ENCODE results near the gene MTOR. TPM values are rescaled to one million over a fixed set of nuclear protein-coding genes. Genes with fewer than 3 reads are reported as not detected.
"Not testable (repeated sequence)": the region's sequence is repeated elsewhere in the genome, so short reads cannot be mapped to it uniquely, and the experiment has no call there.

The MTOR gene
- total and polyA plus RNA-seq, 2 of the 8 experiments (the other 6 are each of a cell fraction or from before 2014, with no cell fraction given), result 44.2 to 76.8 TPM

DNA sequence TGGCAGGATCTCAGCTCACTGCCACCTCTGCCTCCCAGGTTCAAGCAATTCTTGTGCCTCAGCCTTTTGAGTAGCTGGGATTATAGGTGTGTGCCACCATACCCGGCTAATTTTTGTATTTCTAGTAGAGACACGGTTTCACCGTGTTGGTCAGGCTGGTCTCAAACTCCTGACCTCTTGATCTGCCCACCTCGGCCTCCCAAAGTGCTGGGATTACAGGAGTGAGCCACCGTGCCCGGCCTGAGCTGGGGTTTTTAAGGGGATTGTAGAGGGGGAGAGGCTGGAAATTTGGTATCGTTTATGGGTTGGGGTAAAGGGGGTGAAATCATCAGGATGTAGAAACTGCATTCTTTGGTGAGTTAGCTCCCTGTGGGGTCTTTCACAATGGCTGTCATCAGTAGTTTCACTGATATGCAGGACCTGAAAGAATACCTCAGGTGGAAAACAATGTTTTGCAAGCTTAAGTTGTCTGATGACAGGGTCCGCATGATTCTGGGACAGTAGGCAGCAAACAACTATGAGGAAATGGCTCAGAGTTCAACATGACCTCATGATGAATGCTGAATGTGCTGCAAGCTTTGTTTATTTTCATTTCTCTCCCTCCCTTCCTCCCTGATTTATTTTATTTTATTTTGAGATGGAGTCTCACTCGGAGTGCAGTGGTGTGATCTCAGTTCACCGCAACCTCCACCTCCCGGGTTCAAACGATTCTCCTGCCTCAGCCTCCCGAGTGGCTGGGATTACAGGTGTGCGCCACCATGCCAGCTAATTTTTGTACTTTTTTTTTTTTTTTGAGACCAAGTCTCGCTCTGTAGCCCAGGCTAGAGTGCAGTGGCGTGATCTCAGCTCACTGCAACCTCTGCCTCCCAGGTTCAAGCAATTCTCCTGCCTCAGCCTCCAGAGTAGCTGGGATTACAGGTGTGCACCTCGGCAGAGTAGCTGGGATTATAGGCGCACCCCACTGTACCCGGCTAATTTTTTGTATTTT lies 5.3 kb upstream of the MTOR start:
- not testable (repeated sequence) for H4K5ac ChIP-seq (ENCODE audit: insufficient read length, low read depth, low read length); H2BK15ac ChIP-seq (ENCODE audit: low read length); H4K8ac ChIP-seq (ENCODE audit: extremely low read depth, insufficient read depth, low read length); H3K23ac ChIP-seq (ENCODE audit: insufficient read length); H2BK12ac ChIP-seq (ENCODE audit: low read depth, low read length); H3K36me3 ChIP-seq (ENCODE audit: control insufficient read depth in 2 of 4, insufficient read depth in 4 of 4, low read length in 3 of 4); H3K9me3 ChIP-seq (ENCODE audit: insufficient read depth in 2 of 2, low read depth in 1 of 2, low read length in 1 of 2); H3K4me1 ChIP-seq (replicated peaks in 1 of 4; ENCODE audit: control insufficient read depth in 3 of 4, insufficient read depth in 4 of 4, low read length in 3 of 4); H3K79me2 ChIP-seq (ENCODE audit: control insufficient read depth in 1 of 2, insufficient read depth in 2 of 2, low read length in 2 of 2); H3K27ac ChIP-seq (ENCODE audit: low read depth, low read length); H3K14ac ChIP-seq (ENCODE audit: insufficient read length); H3K27me3 ChIP-seq (replicated peaks in 1 of 4; ENCODE audit: control insufficient read depth in 3 of 4, extremely low read depth in 1 of 4, insufficient read depth in 3 of 4, low read length in 3 of 4); H3K4me3 ChIP-seq (ENCODE audit: extremely low read depth in 1 of 4, insufficient read depth in 2 of 4, low read depth in 3 of 4, low read length in 4 of 4); H3K9ac ChIP-seq (replicated peaks in 1 of 4; ENCODE audit: extremely low read depth in 1 of 4, low read depth in 3 of 4, low read length in 3 of 4); H3K18ac ChIP-seq (ENCODE audit: extremely low read depth, low read length); FAIRE-seq; H4K20me1 ChIP-seq (replicated peaks in 1 of 2; ENCODE audit: control insufficient read depth in 1 of 2, insufficient read depth in 2 of 2, low read length in 2 of 2); H4K91ac ChIP-seq (replicated peaks; ENCODE audit: insufficient read length, low read length); H2BK20ac ChIP-seq (ENCODE audit: low read length); H2AFZ ChIP-seq (ENCODE audit: low read length); H3K56ac ChIP-seq (replicated peaks; ENCODE audit: insufficient read length, low read depth, low read length); H3K79me1 ChIP-seq (ENCODE audit: low read depth, low read length); H2AK5ac ChIP-seq (ENCODE audit: low read depth, low read length); H3K4me2 ChIP-seq (ENCODE audit: insufficient read depth in 1 of 2, low read depth in 2 of 2, low read length in 2 of 2); H3K23me2 ChIP-seq (ENCODE audit: low read depth, low read length); DNase-seq (ENCODE audit: low read depth in 1 of 2, low spot score in 2 of 2); H2BK5ac ChIP-seq (ENCODE audit: low read depth, low read length); H2BK120ac ChIP-seq (replicated peaks; ENCODE audit: low read depth, low read length); H3K4ac ChIP-seq (replicated peaks; ENCODE audit: insufficient read length, low read depth, low read length)
- ChIA-PET POLR2A (ENCODE audit: partially characterized antibody) (interaction anchor here (0.6 kb wide), 2 partner anchors 545 to 926 kb away, joined by 3 read pairs; no protein-coding TSS in a partner anchor), CTCF (ENCODE audit: partially characterized antibody) (interaction anchor here (0.7 to 2.1 kb wide), 6 partner anchors 13 to 85 kb away, joined by 3 to 5 read pairs (median 5); no protein-coding TSS in a partner anchor)
- WGBS, 2 experiments (ENCODE audit: extremely low coverage in 1 of 2, insufficient coverage in 1 of 2, insufficient read length in 1 of 2, insufficient replicate concordance in 2 of 2, low coverage in 1 of 2, low lambda C conversion rate in 2 of 2, missing lambda C conversion rate in 1 of 2), result 85% methylated on average over 17 of the region's 19 CpGs; no CpG with 5 or more reads in 1 of the 2 experiments

Measured in H1 (cell line).